ENCODE results near the gene MFAP1. TPM values are rescaled to one million over a fixed set of nuclear protein-coding genes. Genes with fewer than 3 reads are reported as not detected.
"Not testable (repeated sequence)": the region's sequence is repeated elsewhere in the genome, so short reads cannot be mapped to it uniquely, and the experiment has no call there.

The MFAP1 gene, protein sequence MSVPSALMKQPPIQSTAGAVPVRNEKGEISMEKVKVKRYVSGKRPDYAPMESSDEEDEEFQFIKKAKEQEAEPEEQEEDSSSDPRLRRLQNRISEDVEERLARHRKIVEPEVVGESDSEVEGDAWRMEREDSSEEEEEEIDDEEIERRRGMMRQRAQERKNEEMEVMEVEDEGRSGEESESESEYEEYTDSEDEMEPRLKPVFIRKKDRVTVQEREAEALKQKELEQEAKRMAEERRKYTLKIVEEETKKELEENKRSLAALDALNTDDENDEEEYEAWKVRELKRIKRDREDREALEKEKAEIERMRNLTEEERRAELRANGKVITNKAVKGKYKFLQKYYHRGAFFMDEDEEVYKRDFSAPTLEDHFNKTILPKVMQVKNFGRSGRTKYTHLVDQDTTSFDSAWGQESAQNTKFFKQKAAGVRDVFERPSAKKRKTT
- polyA plus RNA-seq = 10 to 100 TPM in 2 of 3 donors, 1 to 10 TPM in 1; 6.7 to 21.3 (median 10.4) TPM

DNA sequence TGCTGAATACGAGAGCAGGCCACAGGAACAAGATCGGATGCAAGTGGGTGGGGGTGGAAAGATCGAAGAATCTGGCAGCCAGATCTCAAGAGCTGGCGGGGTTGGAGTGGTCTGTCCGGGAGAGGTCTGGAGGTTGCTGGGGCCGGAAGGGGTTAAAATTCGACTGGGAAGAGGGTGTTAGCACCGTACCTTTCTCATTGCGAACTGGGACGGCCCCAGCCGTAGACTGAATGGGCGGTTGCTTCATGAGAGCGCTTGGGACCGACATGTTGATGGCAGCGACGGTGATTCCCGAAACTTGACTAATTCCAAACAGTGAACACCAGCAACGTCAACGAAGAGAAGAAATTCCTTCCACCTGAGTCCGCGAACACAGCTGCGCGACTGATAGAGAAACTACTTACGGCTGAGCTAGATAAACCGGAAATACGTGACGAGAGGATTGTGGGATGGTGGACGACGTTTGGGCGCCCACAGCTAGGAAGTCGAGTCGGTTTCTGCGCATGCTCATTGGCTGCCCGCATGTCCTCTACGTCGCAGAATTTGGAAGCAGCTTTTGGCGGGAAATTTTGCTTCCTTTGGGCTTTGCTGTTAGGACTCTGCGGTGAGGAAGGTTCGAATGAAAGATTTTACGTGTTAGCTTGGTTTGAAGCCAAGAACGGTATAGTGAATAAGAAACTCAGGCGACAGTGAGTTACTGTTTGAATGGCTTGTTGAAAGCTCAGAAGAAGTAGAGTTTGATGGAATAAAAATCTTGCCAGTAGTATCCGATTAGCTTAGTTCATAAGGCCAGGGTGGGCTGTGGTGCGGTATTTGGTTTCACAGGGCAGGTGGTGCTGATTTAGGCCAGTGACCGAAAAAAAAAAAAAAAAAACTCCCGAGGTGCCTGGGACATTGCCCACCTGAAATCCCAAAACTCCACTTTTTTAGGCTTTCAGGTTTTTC, at the start of gene MFAP1:
TSS of gene MFAP1 (minus strand) at position 389 of the 945 bp plus-strand sequence. CDS start at position 268, 121 bp downstream.
- peak; percentile 89 to 92 (median 91) for DNase-seq
- Mint-ChIP-seq H3K27ac (peak within 1 kb of the TSS; percentile 96 to 100 (median 98)), H3K4me1 (peaks cover 58 to 63% of the 10 kb centered on the region in 2 donors), H3K27me3 (ENCODE audit: low read depth in 3 of 3) (peaks cover 4 to 10% (median 7%) of the 10 kb centered on the region in 3 donors), H3K36me3 (no peaks in the 10 kb centered on the region), H3K4me3 (peak within 1 kb of the TSS; percentile 96 to 99 (median 98)), H3K9me3 (no peaks in the 10 kb centered on the region)

DNA sequence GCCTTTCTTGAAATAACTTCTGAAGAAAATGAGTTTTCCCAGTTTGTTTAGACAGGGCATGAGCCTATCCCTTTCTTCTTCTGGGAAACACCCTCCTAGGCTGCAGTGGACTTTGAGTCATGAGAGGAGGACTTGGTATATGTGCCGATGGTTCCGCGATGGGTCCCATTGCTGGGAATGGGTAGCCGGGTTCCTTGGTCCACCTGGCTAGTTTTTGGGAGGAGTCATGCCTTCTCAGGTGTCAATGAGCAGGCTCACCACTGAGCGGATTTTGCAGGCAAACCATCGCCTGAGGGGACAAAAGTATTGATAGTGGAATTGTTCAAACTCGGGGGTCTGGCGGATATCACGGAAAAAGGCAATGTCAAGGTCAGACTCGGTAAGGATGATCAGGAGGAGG, 49.2 kb upstream of the MFAP1 start:
- Mint-ChIP-seq H3K36me3 (peaks cover 0 to 8% (median 7%) of the 10 kb centered on the region in 3 donors), H3K27ac (peak overlapping the region in 1 of 6 donors; percentile 14), H3K9me3 (no peaks in the 10 kb centered on the region), H3K27me3 (ENCODE audit: low read depth in 3 of 3) (no peaks in the 10 kb centered on the region), H3K4me1 (no peaks in the 10 kb centered on the region), H3K4me3 (no peak overlapping the region)
- no peak for DNase-seq

DNA sequence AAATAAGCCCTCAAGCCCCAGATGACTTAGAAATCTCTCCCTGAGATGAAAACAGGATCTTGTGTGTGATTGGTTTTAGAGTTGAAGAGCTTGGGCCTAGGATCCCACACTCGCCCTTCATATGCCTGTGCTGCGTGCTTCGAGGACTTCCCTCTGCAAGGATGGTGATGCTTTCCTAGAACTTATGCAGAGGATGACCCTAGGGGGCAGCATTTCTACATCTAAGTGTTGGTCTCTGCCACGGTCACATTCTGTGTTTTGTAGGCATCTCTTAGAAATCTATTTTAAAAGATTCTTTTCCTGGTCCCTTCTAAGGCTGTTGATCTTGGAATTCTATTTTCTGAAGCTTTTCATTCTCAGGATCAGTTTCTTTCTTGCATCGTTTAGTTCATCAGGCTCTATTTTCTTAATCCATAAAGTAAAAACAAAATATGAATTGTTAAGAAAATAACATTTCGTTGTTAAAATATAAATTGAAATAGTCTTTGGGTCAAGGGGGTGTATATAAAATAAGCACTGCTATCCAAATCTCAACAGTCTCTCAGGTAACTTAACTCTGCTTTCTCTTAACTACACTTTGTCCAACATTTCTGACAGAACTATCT, 48.0 kb upstream of the MFAP1 start:
- H3K4me1 Mint-ChIP-seq = no peaks in the 10 kb centered on the region
- DNase-seq = no peak

DNA sequence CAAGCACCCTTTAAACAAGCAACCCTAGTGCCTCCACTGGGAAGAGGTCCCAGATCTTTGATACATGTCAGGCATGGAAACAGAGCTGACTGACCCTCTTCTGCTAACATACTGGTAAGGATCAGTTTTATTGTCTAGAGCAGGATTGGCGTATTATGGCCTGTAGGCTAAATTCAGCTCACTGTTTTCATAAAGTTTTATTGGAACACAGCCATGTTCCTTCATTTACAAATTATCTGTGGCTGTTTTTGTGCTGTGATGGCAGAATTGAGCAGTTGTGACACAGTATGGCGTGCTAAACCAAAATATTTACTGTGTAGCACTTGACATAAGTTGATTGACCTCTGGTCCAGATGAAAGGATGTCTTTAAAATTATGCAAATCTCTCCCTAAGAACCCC, 47.3 kb upstream of the MFAP1 start:
- H3K27ac Mint-ChIP-seq = no peak overlapping the region
- no peaks in the 10 kb centered on the region for H3K4me1 Mint-ChIP-seq
- H3K4me3 Mint-ChIP-seq = no peak overlapping the region
- H3K9me3 Mint-ChIP-seq = no peaks in the 10 kb centered on the region
- DNase-seq = no peak
- peaks cover 0 to 10% (median 4%) of the 10 kb centered on the region in 3 donors for H3K36me3 Mint-ChIP-seq
- no peaks in the 10 kb centered on the region for H3K27me3 Mint-ChIP-seq (ENCODE audit: low read depth in 3 of 3)

More for the DNA sequence above, 48.0 kb upstream of the MFAP1 start:
- Mint-ChIP-seq H3K9me3 (no peaks in the 10 kb centered on the region), H3K27me3 (ENCODE audit: low read depth in 3 of 3) (no peaks in the 10 kb centered on the region), H3K4me3 (no peak overlapping the region), H3K27ac (no peak overlapping the region), H3K36me3 (peaks cover 0 to 7% (median 4%) of the 10 kb centered on the region in 3 donors)

DNA sequence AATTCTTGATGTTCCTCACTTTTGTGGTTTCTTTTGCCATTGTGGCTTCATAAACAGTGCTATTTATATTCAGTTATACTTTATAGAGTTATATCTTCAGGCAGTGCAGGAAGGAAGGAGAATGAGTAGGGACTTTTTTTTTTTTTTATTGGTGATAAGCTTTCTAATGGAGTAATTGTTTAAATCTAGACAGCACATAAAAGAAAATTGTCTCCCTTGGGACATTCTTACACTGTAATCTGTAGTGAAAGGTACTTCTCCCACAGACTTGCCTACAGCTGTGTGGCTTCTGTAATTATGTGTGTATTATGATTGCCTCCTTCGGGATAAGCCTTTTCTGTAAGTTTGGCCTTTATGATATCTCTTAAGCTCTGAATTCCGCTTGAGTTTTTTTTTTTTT, 43.9 kb upstream of the MFAP1 start:
- Mint-ChIP-seq H3K9me3 (no peaks in the 10 kb centered on the region), H3K4me1 (no peaks in the 10 kb centered on the region), H3K27me3 (ENCODE audit: low read depth in 3 of 3) (no peaks in the 10 kb centered on the region), H3K4me3 (no peak overlapping the region), H3K36me3 (peaks cover 4 to 21% (median 10%) of the 10 kb centered on the region in 3 donors), H3K27ac (peak overlapping the region in 2 of 6 donors; percentile 26 to 38)
- DNase-seq = no peak

DNA sequence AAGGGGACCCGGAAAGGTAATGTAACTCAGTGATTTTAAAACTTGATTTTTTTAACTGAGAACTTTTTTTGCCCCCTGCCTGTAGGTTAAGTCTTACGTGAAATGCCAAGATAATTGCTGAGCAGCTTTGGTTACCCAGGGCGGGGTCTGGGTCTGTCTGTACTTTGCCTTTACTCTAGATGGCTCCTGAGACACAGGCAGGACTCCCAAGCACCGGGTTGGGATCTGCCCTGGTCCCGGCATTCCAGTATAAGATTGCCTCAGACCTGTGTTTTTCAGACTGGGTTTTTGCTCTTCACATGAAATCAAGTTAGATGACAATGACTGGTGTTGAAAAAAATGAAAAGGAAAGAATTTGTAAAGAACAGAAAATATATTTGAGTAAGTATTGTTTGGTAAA, 42.6 kb upstream of the MFAP1 start:
- peaks cover 0 to 22% (median 10%) of the 10 kb centered on the region in 3 donors for H3K36me3 Mint-ChIP-seq
- no peaks in the 10 kb centered on the region for H3K4me1 Mint-ChIP-seq
- H3K27me3 Mint-ChIP-seq (ENCODE audit: low read depth in 3 of 3) = no peaks in the 10 kb centered on the region
- DNase-seq = no peak
- no peak overlapping the region for H3K27ac Mint-ChIP-seq
- no peak overlapping the region for H3K4me3 Mint-ChIP-seq
- H3K9me3 Mint-ChIP-seq = no peaks in the 10 kb centered on the region

DNA sequence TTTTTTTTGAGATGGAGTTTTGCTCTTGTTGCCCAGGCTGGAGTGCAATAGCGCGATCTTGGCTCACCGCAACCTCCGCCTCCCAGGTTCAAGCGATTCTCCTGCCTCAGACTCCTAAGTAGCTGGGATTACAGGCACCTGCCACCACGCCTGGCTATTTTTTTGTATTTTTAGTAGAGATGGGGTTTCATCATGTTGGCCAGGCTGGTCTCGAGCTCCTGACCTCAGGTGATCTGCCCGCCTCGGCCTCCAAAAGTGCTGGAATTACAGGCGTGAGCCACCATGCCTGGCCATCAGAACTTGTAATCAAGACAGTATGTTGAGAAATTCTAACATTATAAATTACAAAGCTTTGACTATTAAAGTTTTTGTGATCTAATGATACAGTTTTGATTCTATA, 42.1 kb upstream of the MFAP1 start:
- peaks cover 0 to 22% (median 10%) of the 10 kb centered on the region in 3 donors for H3K36me3 Mint-ChIP-seq
- H3K9me3 Mint-ChIP-seq; H3K4me3 Mint-ChIP-seq; H3K4me1 Mint-ChIP-seq; H3K27ac Mint-ChIP-seq; DNase-seq; H3K27me3 Mint-ChIP-seq (ENCODE audit: low read depth in 3 of 3): not testable (repeated sequence)

DNA sequence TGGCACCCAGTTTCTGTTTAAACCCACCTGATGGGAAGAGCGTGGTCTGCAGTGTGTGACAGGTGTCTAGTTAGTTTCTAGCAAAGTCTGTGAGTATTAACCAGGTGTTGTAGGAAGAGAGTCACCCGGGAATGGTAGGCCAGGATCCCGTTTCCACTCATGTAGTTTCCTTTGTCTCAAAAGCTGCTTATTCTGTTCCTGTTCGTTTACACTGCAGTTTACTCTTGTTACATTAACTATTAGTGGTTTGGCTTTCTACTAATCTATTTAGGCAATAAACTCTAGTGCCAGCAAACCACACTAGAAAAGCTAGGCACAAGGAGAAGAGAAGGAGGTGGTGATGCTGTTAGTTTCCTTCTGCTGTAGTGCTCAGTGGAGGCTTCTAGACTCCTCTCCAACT, 35.1 kb upstream of the MFAP1 start:
- Mint-ChIP-seq H3K36me3 (peaks cover 0 to 28% (median 5%) of the 10 kb centered on the region in 3 donors), H3K4me1 (no peaks in the 10 kb centered on the region)

DNA sequence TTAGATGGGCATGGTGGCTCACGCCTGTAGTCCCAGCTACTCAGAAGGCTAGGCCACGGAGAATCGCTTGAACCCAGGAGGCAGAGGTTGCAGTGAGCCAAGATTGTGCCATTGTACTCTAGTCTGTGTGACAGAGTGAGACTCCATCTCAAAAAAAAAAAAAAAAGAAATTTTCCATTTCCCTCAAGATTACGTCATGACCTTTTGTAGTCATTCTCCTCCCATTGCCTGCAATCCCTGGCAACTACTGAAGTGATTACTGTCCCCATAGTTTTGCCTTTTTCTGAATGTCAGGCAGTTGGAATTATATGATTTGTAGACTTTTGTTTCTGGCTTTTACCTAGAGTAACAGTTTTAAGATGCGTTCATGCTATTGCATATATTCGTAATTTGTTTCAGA, 30.3 kb upstream of the MFAP1 start:
- H3K4me3 Mint-ChIP-seq = no peak overlapping the region
- no peak overlapping the region for H3K27ac Mint-ChIP-seq
- DNase-seq = no peak
- H3K27me3 Mint-ChIP-seq (ENCODE audit: low read depth in 3 of 3) = no peaks in the 10 kb centered on the region
- no peaks in the 10 kb centered on the region for H3K4me1 Mint-ChIP-seq
- H3K36me3 Mint-ChIP-seq = peaks cover 7 to 43% (median 14%) of the 10 kb centered on the region in 3 donors
- H3K9me3 Mint-ChIP-seq = no peaks in the 10 kb centered on the region

More for the DNA sequence above, 35.1 kb upstream of the MFAP1 start:
- no peak for DNase-seq
- H3K4me3 Mint-ChIP-seq = no peak overlapping the region
- no peaks in the 10 kb centered on the region for H3K9me3 Mint-ChIP-seq
- no peaks in the 10 kb centered on the region for H3K27me3 Mint-ChIP-seq (ENCODE audit: low read depth in 3 of 3)
- H3K27ac Mint-ChIP-seq = peak overlapping the region in 2 of 6 donors; percentile 12 to 26

DNA sequence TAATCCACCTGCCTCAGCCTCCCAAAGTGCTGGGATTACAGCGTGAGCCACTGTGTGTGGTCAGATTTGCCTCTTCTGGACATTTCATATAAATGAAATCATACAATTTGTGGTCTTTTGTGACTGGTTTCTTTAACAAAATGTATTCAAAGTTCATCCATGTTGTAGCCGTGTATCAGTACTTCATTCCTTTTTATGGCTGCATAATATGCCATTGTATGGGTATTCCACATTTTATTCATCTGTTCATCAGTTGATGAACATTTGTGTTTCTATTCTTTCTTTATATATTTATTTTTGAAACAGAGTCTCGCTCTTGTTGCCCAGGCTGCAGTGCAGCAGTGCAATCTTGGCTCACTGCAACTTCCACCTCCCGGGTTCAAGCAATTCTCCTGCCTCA, 28.1 kb upstream of the MFAP1 start:
- no peak for DNase-seq
- H3K27me3 Mint-ChIP-seq (ENCODE audit: low read depth in 3 of 3) = no peaks in the 10 kb centered on the region
- H3K36me3 Mint-ChIP-seq = peaks cover 9 to 37% (median 10%) of the 10 kb centered on the region in 3 donors
- no peaks in the 10 kb centered on the region for H3K4me1 Mint-ChIP-seq
- no peaks in the 10 kb centered on the region for H3K9me3 Mint-ChIP-seq
- no peak overlapping the region for H3K4me3 Mint-ChIP-seq
- no peak overlapping the region for H3K27ac Mint-ChIP-seq

DNA sequence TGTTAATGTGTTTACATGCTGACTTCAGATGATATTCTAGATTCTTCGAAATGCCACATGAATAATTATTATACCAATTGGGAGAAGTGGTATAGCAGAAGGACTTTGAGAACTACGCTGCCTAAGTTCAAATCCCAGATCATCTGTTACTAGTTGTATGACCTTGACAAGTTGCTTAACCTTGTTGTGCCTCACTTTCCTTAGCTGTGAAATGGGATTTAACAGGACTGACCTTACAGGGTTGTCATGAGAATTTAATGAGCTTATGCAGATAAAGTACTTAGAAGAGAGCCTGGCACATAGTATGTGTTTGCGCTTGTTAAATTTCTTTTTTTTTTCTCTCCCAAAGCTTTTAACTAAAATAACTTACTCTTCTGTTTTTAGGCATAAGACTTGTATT, 26.8 kb upstream of the MFAP1 start:
- no peak overlapping the region for H3K4me3 Mint-ChIP-seq
- H3K4me1 Mint-ChIP-seq = no peaks in the 10 kb centered on the region
- H3K27ac Mint-ChIP-seq = no peak overlapping the region
- no peak for DNase-seq
- H3K27me3 Mint-ChIP-seq (ENCODE audit: low read depth in 3 of 3) = no peaks in the 10 kb centered on the region
- no peaks in the 10 kb centered on the region for H3K9me3 Mint-ChIP-seq
- H3K36me3 Mint-ChIP-seq = peaks cover 9 to 31% (median 10%) of the 10 kb centered on the region in 3 donors

DNA sequence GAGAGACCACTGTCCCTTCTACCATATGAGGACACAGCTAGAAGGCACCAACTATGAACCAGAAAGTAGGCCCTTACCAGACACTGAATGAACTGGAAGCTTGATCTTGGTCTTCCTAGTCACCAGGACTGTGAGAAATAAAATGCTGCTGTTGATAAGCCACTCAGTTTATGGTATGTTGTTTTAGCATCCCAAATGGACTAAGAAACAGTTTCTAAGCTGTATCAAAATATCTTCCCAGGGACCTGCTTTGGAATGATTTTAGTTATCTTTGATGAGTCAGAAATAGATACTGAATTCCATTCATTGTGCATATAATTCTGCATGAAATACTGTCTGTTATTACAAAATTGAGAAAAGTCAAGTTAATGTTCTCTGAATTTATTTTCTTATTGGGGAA, 20.9 kb upstream of the MFAP1 start:
- H3K9me3 Mint-ChIP-seq = no peaks in the 10 kb centered on the region
- peaks cover 10 to 18% (median 16%) of the 10 kb centered on the region in 3 donors for H3K36me3 Mint-ChIP-seq
- no peak for DNase-seq
- H3K27ac Mint-ChIP-seq = no peak overlapping the region
- H3K4me3 Mint-ChIP-seq = no peak overlapping the region
- no peaks in the 10 kb centered on the region for H3K4me1 Mint-ChIP-seq
- no peaks in the 10 kb centered on the region for H3K27me3 Mint-ChIP-seq (ENCODE audit: low read depth in 3 of 3)

DNA sequence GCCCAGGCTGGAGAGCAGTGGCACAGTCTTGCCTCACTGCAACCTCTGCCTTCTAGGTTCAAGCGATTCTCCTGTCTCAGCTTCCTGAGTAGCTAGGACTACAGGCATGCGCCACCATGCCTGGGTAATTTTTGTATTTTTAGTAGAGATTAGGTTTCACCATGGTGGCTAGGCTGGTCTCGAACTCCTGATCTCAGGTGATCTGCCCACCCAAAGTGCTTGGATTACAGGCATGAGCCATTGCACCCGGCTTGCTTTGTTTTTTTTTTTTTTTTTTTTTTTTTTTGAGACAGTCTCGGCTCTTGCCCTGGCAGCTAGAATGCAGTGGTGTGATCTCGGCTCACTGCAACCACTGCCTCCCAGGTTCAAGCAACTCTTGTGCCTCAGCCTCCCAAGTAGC, 8.0 kb upstream of the MFAP1 start:
- H3K9me3 Mint-ChIP-seq; H3K27me3 Mint-ChIP-seq (ENCODE audit: low read depth in 3 of 3); DNase-seq: not testable (repeated sequence)
- peak overlapping the region in 1 of 5 donors; percentile 55 for H3K4me3 Mint-ChIP-seq
- H3K27ac Mint-ChIP-seq = peak overlapping the region in 2 of 6 donors; percentile 10 to 76
- peaks cover 16 to 27% of the 10 kb centered on the region in 2 donors for H3K4me1 Mint-ChIP-seq
- peaks cover 4 to 16% (median 12%) of the 10 kb centered on the region in 3 donors for H3K36me3 Mint-ChIP-seq

Measured in immature natural killer cell (primary cell).